C4-2B (cell line): ENCODE measurements around the gene PEX16.

ENCODE experiments used
- H3K27ac ChIP-seq: fragments of 450-650 bp; 2 replicates; pipeline ENCODE4 v1.5.1; 2017
- CTCF ChIP-seq: fragments of 450-650 bp; conservative IDR thresholded peaks from 2 replicates; pipeline ENCODE4 v1.5.1; 2017; ENCODE audit warnings: mild to moderate bottlenecking
- ZFX ChIP-seq: fragments of 450-650 bp; IDR thresholded peaks from 2 replicates; pipeline ENCODE4 v1.6.1; 2017

Gene PEX16

GRCh38 chr11:45906096-45906682 is 11.5 kb downstream of the PEX16 start:
- no peak for TF ChIP-seq ZFX
- no peak for TF ChIP-seq CTCF
- H3K27ac ChIP-seq: no peak overlapping the region

- H3K27ac ChIP-seq: peak overlapping the region; percentile 60; the same call in 1 of the 2 replicates
Measured at GRCh38 chr11:45905576-45905975, 12.1 kb downstream of the PEX16 start.

GRCh38 chr11:45905095-45905494 is 12.6 kb downstream of the PEX16 start:
- TF ChIP-seq CTCF (no peak), ZFX (no peak)
- H3K27ac ChIP-seq: peak overlapping the region; percentile 60

- no peak for TF ChIP-seq CTCF
- no peak for TF ChIP-seq ZFX
- H3K27ac ChIP-seq: peak overlapping the region; percentile 60
Measured at GRCh38 chr11:45904309-45904915, 13.3 kb downstream of the PEX16 start.

DNA sequence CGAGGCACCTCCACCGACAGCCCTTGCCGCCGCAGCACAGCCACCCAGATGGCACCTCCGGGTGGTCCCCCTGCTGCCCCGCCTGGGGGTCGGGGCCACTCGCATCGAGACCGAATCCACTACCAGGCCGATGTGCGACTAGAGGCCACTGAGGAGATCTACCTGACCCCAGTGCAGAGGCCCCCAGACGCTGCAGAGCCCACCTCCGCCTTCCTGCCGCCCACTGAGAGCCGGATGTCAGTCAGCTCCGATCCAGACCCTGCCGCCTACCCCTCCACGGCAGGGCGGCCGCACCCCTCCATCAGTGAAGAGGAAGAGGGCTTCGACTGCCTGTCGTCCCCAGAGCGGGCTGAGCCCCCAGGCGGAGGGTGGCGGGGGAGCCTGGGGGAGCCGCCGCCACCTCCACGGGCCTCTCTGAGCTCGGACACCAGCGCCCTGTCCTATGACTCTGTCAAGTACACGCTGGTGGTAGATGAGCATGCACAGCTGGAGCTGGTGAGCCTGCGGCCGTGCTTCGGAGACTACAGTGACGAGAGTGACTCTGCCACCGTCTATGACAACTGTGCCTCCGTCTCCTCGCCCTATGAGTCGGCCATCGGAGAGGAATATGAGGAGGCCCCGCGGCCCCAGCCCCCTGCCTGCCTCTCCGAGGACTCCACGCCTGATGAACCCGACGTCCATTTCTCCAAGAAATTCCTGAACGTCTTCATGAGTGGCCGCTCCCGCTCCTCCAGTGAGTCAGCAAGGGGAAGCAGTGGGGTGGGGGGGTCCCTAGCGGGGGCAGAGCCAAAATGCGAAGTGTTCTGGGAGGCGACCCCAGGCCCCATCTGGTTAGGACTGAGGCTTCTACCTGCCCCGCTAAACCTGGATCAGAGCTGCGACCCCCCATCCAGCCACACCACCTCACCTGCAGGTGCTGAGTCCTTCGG is 15.0 kb downstream of the PEX16 start:
- TF ChIP-seq ZFX: no peak
- no peak for TF ChIP-seq CTCF
- no peak overlapping the region for H3K27ac ChIP-seq

- H3K27ac ChIP-seq: no peak overlapping the region
- no peak for TF ChIP-seq CTCF
- TF ChIP-seq ZFX: no peak
Measured at GRCh38 chr11:45901626-45902025, 16.1 kb downstream of the PEX16 start.

DNA sequence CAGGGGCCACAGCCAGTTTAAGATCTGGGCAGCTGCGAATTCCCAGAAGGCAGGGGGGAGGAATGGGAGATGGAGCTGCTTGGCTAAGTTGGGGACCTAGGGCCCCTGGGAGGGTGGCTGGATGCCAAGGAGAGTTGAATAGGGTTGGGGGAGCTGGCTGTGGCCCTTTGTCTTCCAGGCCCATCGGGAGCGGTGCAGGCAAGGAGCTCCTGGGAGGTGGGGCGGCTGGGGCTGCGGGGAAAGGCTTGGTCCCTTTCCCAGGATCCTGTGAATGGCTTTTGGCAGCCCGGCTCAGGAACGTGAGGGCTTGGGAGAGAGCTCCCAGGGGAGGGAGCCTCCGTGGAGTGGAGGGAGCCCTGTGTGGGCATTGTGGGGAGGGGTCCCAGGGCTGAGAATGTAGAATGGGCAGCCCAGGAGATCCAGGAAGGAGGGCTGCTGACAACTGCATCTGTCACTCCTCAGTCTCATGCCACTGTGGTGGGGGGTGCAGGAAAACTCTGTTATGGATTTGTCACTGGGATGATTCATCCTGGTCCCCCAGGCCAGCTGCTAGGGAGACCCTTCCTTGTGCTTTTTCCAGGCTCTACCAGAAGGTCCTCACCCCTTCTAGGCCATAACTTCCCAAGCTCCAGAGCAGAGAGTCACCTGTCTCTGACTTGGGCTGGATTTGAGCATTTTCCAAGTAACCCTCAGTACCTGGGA is 16.6 kb downstream of the PEX16 start:
- H3K27ac ChIP-seq: no peak overlapping the region; the same call in 1 of the 2 replicates
- no peak for TF ChIP-seq CTCF
